Smooth muscle cell of bladder (primary cell): Measurements from ENCODE around the gene ZBTB45. TPM values are rescaled to one million over a fixed set of nuclear protein-coding genes. Genes with fewer than 3 reads are reported as not detected.

Source experiments
- total RNA-seq: library from RNA; depleted of rRNA; stranded (reverse); fragments of >200 nt; gene quantifications from 2 replicates; pipeline ENCODE4 v1.2.3, GENCODE V29; 2014

Gene ZBTB45
- total RNA-seq, result 4.1 and 6.2 TPM in 2 replicates

DNA sequence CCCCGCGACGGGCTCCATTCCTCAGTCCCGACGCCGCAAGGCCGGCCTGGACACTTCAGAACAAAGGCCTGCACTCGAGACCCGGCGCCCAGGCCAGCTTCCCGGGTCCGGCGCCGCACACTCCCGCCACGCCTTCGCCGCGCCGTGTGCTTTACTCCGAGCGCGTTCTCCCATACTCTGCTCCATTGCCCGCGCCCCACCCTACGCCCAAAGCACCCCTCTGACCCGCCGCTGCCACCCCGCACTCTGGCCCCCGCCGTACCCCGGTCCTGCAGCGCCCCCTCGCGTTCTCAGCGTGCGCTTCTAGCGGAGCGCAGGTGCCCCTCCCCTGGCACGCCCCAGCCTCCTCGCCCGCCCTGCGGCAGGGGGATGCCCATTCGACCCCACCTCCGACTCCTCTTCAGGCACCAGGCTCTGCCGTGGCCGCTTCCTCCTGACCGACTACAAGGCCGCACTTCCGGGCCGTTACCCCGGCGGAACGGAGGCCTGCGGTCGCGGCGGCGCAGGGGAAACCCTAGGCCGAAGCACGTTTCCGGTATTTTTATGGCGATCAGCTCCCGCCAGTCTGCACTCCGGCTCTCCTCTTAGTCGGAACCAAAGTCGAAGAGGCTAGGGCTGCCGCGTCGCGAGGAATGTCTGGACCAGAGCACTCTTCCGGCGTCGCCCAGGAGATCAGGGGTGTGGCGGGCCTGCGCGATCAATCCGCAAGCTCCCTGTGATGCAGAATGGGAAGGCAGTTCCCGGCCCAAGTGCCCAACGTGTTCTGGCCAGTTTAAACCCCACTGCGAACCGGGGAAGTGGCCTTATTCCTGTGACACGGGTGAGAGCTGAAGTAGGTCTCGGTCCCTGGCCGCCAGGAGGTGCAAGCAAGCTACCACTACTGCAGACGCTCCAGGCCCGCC is at the start of gene ZBTB45:
Gene ZBTB45, minus strand, starts transcription at position 456 of the 902 bp plus-strand sequence. CDS start 2,137 bp downstream, outside the sequence.

DNA sequence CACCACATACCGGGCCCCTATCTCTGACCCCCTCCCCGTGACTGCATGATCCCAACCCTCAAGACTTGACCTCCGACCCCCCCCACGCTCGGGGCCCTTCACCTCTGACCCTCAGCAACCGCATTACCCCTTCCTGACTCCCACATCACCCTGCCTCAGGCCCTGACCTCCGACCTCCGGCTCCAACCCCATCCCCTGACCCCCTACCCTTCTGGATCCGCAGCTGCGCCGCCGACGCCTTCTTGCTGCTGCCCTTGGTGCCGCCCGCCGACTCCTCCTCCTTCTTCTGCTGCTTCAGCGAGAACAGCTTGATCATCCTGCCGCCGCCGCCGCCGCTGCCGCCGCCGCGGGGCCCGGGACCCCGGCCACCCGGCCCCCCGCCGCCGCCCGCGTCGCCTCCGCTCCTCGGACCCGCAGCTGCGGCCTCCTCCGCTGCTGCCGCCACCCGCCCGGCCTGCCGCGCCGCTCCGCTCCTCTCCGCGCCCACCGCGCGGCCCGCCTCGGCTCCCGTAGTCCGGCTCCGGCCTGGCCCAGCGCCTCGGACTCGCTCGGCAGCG is 38.5 kb upstream of the ZBTB45 start, which contains the start of gene UBE2M:
Gene UBE2M, minus strand, starts transcription at position 546 of the 557 bp plus-strand sequence. Its CDS starts 230 bp downstream, at position 316.

DNA sequence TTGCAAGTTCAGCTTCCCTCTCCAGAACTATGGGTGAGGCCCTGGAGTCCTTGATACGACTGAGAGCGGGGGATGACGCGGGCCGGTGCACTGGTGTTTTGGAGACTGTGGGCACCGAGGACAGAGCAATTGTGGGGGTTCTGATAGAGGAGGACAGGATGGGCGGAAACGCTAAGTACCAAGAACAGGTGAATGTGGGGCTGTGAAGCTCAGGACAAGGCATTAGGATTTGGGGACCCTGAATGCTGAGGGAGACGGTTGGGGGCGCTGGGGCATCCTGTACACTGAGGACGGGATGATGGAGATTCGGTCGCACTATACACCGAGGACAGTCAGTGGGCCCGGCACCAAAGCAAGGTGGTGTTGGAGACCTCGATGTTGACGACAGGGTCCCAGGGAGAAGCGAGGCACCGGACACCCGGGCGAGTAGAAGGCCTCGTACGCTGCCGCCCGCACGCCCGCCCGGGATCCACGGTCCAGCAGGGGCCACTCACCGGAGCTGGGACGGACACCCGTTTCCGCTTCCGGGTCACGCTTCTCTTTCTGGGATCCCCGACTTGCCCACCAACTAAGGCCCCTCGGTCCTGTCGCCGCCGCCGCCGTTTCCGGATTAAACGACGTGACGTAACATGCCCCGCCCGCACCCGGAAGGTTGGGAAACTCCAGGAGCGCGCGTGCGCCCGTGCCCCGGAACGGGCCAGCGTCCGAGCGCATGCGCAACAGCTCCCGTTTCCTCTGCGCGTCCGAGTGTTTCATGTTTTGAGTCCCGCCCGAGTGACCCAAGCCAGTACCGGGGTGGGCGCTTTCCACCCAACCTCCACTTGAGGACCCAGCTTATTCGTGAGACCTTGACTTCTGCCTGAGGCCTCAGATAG is 35.1 kb upstream of the ZBTB45 start, which contains the start of gene CHMP2A:
Gene CHMP2A, minus strand, starts transcription at position 612 of the 875 bp plus-strand sequence. CDS start 893 bp downstream, outside the sequence.

DNA sequence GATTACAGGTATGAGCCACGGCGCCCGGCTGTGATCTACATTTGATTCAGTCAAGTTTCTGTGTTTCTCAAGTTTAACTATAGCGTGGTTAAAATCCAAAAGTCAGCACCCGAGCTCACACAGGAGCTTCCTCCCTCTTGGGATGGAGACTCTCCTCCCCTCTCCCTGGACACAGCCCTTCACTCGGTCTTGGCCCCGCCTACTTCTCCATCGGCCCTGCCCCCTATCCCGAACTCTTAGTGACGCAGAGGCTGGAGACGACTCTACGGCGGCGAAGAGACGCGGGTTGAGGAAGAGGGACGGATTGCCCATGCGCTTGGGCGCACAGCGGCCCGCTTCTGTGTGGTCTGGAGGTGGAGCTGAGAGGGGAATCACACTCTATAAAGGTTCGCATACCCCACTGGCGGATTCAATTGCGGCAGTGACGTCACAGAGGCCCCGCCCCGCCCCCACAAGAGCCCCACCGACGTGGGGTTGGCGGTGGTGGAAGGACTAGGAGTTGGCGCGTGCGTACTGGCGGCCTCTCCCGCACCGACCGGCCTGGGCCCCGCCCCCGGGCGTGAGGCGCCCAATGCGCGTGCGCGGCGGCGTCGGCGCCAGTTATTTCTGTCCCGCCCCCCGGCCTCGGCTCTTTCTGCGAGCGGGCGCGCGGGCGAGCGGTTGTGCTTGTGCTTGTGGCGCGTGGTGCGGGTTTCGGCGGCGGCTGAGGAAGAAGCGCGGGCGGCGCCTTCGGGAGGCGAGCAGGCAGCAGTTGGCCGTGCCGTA is 24.4 kb upstream of the ZBTB45 start, which contains the start of gene TRIM28:
Gene TRIM28, plus strand, starts transcription at position 239 of the 765 bp plus-strand sequence. CDS start 694 bp downstream, outside the sequence.

DNA sequence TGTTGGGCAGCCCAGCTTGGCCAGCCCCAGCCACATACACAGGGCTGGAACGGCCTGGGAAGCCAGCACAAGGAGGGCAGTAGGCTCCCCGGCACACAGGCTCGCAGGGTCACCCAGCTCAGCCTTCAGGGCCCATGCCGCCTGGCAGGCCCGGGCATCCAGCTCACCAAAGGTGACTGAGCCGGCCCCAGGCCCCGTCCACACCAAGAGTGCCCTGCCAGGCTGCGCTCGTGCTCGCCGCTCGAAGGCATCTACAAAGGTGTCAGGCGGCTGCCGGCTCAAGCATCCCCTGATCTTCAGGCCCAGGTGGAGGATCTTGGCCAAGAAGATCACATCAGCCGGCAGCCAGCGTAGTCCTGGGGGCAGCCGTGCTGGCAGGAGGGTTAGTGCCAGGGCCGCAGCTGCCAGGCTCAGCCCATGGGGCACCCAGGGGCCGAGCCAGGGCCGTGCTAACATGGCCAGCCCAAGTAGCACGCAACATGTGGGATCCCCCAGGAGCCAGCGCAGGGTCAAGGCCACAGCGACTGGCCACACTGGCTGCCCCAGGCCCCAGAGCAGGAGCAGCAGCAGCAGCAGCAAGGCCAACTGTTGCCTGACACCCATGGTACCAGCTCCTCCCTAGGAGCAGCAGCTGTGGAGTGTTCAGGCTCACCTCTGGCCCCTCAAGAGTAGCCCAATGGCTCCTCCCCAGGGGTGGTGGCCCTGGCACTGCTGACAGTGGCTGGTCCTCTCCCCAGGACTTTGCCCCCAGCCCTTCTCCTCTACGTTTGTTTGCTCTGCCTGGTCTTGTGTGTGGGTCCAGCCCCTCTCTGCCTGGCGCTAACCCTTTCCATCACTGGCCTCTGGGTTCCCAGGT is 8.0 kb downstream of the ZBTB45 start, which contains the start of gene SLC27A5:
Gene SLC27A5, minus strand, starts transcription at position 640 of the 856 bp plus-strand sequence. Its CDS starts 37 bp downstream, at position 603.

DNA sequence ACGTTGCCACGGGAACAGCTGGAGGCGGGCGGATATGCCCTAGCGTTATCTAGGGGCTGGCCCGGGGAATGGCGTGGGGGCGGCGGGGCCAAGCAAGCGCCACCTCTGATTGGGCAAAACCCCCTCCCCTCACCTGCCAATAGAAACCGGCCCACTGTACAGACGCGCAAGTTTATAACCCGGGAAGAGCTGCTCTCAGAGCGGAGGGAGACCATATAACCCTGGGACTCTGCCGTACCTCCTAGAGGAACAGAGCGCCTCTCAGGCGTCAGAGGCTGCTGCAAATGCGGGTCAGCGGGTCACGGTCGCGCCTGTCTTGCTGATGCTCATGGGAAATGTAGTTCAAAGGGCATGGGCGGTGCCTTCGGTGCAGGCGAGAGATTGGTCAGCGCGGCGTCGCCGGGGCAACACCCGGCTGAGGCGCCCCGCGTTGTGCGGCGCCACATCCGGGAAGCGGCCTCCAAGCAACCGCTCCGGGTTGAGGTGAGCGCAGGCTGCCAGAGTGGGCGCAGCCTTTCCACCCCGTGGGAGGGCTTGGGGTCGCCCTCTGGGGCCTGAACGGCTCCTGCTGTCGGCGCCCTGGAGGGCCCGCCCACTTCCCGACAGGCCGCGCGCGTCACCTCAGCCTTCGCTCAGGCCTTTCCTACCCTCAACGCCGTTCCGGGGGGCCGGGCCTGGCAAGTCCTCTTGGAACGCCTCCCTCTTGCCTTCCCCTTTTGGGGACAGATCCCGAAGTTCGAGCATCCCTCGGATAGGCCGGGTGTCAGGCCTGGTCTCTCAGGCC is 43.7 kb downstream of the ZBTB45 start, which contains the start of gene ZNF446:
Gene ZNF446, plus strand, starts transcription at position 639 of the 784 bp plus-strand sequence. CDS start 867 bp downstream, outside the sequence.

DNA sequence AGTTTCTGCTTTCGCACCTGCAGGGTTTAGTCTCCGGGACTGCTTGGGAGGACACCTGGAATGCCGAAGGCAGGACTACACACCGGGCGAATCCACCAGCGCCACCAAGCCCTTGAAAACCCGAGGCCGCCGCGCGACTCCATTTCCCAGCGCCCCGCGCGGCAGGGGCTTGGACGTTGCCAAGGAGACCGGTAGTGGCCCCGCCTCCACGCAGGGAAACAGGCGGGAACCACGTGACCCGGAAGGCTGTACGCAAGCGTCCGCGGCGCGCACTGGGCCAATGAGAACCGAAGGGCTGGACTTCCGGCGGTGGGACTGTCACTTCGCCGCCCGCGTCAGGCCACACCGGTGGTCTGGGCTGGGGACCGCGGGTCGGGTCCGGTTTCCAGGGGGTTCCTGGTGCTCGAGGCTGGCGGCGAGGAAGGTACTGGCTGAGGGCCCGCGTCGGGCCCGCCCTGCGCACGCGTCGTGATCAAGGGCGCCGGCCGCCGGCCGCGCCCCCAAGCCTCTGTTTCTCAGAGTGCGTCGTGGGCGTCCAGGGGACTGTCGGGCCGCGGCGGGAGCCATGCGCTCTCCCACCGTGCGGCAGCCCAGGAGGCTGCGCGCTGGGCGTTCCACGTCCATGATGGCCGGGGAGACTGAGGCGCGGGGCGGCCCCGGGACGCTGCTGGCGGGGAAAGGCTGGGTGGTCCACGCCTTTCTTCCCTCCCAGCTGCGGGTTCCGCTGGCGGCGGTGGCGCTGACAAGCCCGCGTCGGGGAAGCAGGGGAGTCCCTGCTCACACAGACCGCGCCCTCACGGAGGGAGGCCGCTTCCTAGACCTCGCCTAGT is 52.6 kb downstream of the ZBTB45 start, which contains the start of gene ZNF324:
Gene ZNF324, plus strand, starts transcription at position 321 of the 830 bp plus-strand sequence. CDS start 2,106 bp downstream, outside the sequence.

Other genes with a start within 250 kb of the ZBTB45 start
- 3.0 and 3.1 TPM in 2 replicates for gene ZNF8, start 240.9 kb downstream of the ZBTB45 start, total RNA-seq
- 20.2 and 24.7 TPM in 2 replicates for gene ERVK3-1, start 214.4 kb downstream of the ZBTB45 start, total RNA-seq
- gene ZSCAN22, start 192.8 kb downstream of the ZBTB45 start, total RNA-seq, result 1.4 and 2.1 TPM in 2 replicates
- gene A1BG, start 166.3 kb downstream of the ZBTB45 start, total RNA-seq, result 8.7 and 12.5 TPM in 2 replicates
- gene ZNF497, start 157.1 kb downstream of the ZBTB45 start, total RNA-seq, result 0.57 and 0.83 TPM in 2 replicates
- gene ZNF837, start 138.8 kb downstream of the ZBTB45 start, total RNA-seq, result 1.4 and 1.5 TPM in 2 replicates
- 3,351 and 3,927 TPM in 2 replicates for gene RPS5, start 132.5 kb downstream of the ZBTB45 start, total RNA-seq
- gene RNF225, start 124.2 kb downstream of the ZBTB45 start, total RNA-seq, result not detected in 2 replicates
- 12.7 and 17.3 TPM in 2 replicates for gene ZNF584, start 111.2 kb downstream of the ZBTB45 start, total RNA-seq
- 7.4 and 9.7 TPM in 2 replicates for gene ZNF132, start 79.7 kb downstream of the ZBTB45 start, total RNA-seq
- 8.0 and 9.2 TPM in 2 replicates for gene ZNF324B, start 68.2 kb downstream of the ZBTB45 start, total RNA-seq
- gene ZNF324, start 52.7 kb downstream of the ZBTB45 start, total RNA-seq, result 8.2 and 10.4 TPM in 2 replicates
- gene ZNF446, start 43.5 kb downstream of the ZBTB45 start, total RNA-seq, result 6.9 and 8.1 TPM in 2 replicates
- gene SLC27A5, start 7.8 kb downstream of the ZBTB45 start, total RNA-seq, result 8.3 and 12.4 TPM in 2 replicates
- 313 and 363 TPM in 2 replicates for gene TRIM28, start 24.3 kb upstream of the ZBTB45 start, total RNA-seq
- 179 and 219 TPM in 2 replicates for gene CHMP2A, start 35.3 kb upstream of the ZBTB45 start, total RNA-seq
- 87.9 and 92.6 TPM in 2 replicates for gene UBE2M, start 38.8 kb upstream of the ZBTB45 start, total RNA-seq
- gene MZF1, start 53.5 kb upstream of the ZBTB45 start, total RNA-seq, result 10.7 and 14.2 TPM in 2 replicates